Measurements from ENCODE around the gene ST3GAL6. TPM values are rescaled to one million over a fixed set of nuclear protein-coding genes. Genes with fewer than 3 reads are reported as not detected.

ST3GAL6 gene
- total and polyA plus RNA-seq, 9 of the 15 experiments (the other 6 are each of a cell fraction or from before 2014, with no cell fraction given): 0.14 TPM; not detected in 8

DNA sequence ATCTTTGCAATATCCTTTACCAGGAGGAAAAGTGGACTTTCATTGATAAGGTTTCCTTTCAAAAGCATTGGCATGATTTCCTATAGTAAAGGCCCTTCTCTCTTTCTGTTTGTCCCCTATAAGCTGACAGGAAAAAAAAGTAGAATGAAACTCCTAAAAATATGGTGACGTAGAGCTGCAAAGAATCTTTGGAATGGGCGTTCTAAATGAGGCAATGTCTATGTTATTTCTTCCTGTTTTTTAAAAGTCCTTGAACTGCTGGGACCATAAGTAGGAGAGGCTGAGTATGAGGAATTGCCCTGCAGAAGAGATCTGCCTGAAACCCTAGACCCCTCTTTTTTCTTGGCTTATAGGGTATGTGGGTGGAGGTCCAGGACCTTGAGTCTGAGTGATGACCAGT, 17.2 kb downstream of the ST3GAL6 start:
- intact Hi-C loops (cut with micrococcal nuclease): no loop called here

More for the DNA sequence above, 17.2 kb downstream of the ST3GAL6 start:
- Histone ChIP-seq H3K27me3 (ENCODE audit: control insufficient read depth in 2 of 2, insufficient read depth in 2 of 2, low read length in 2 of 2) (peaks cover 0 to 3% of the 10 kb centered on the region in 2 experiments; a peak in 1 of 5 replicates), H3K4me2 (ENCODE audit: insufficient read depth, low read length) (no peak overlapping the region), H3K27ac (ENCODE audit: extremely low read depth, low read depth, low read length) (no peak overlapping the region), H3K79me2 (ENCODE audit: control insufficient read depth, insufficient read depth, low read length) (no peaks in the 10 kb centered on the region), H3K9me1 (ENCODE audit: control insufficient read depth, insufficient read depth, low read length) (no peaks in the 10 kb centered on the region), H3K4me1 (replicated peaks in 1 of 2; ENCODE audit: control insufficient read depth in 2 of 2, insufficient read depth in 2 of 2, low read length in 2 of 2) (no peaks in the 10 kb centered on the region), H3K9me3 (replicated peaks; ENCODE audit: control insufficient read depth, insufficient read depth, low read depth, low read length) (no peaks in the 10 kb centered on the region), H2AFZ (ENCODE audit: low read depth, low read length) (no peak overlapping the region), H3K4me3 (no peak overlapping the region), H3K36me3 (ENCODE audit: control insufficient read depth, insufficient read depth, low read length) (no peaks in the 10 kb centered on the region), H3K9ac (ENCODE audit: insufficient read depth in 1 of 2, low read depth in 2 of 2, low read length in 2 of 2) (no peak overlapping the region), H4K20me1 (replicated peaks; ENCODE audit: control insufficient read depth, insufficient read depth, low read length) (no peaks in the 10 kb centered on the region)
- WGBS (ENCODE audit: insufficient coverage, low coverage, missing lambda C conversion rate): 0% methylated on average over 1 of the region's 2 CpGs
- DNase-seq (ENCODE audit: extremely low read depth in 1 of 4, low spot score in 3 of 4): no peak
- ChIA-PET CTCF (ENCODE audit: low intra/inter-chr PET ratio) (no interaction called here), POLR2A (no interaction called here)
- no TSS peak for BruUV-seq (replicated peaks)
- no peak for FAIRE-seq
- in situ Hi-C loops (cut with MboI): no loop called here
- ATAC-seq: no peak
- TF ChIP-seq HEY1 (CRISPR knock-in tag; IDR thresholded peaks at IDR 0.05; ENCODE audit: borderline replicate concordance): no peak
- TF ChIP-seq SRSF1 (IDR thresholded peaks at IDR 0.05; ENCODE audit: low read depth, low read length): no peak
- no peak for TF ChIP-seq SRSF7 (optimal IDR thresholded peaks at IDR 0.05; ENCODE audit: low read depth, low read length)
- TF ChIP-seq TBP (optimal IDR thresholded peaks at IDR 0.05; ENCODE audit: low read depth, low read length): no peak
- TF ChIP-seq MED1 (CRISPR knock-in tag; IDR thresholded peaks at IDR 0.05; ENCODE audit: borderline replicate concordance): no peak
- TF ChIP-seq MLX (CRISPR knock-in tag; conservative IDR thresholded peaks at IDR 0.05): no peak
- TF ChIP-seq, protein P1, sequence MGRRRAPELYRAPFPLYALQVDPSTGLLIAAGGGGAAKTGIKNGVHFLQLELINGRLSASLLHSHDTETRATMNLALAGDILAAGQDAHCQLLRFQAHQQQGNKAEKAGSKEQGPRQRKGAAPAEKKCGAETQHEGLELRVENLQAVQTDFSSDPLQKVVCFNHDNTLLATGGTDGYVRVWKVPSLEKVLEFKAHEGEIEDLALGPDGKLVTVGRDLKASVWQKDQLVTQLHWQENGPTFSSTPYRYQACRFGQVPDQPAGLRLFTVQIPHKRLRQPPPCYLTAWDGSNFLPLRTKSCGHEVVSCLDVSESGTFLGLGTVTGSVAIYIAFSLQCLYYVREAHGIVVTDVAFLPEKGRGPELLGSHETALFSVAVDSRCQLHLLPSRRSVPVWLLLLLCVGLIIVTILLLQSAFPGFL (CRISPR knock-in tag; IDR thresholded peaks at IDR 0.05): no peak
- TF ChIP-seq ZBTB5 (IDR thresholded peaks at IDR 0.05): no peak
- no peak for TF ChIP-seq E2F3 (CRISPR knock-in tag; IDR thresholded peaks at IDR 0.05)
- TF ChIP-seq NBN (IDR thresholded peaks at IDR 0.05; ENCODE audit: low read depth): no peak
- no peak for TF ChIP-seq TRIM24 (IDR thresholded peaks at IDR 0.05)
- TF ChIP-seq ATF1 (CRISPR knock-in tag; IDR thresholded peaks at IDR 0.05): no peak
- TF ChIP-seq ATF1 (tag; IDR thresholded peaks at IDR 0.05): no peak
- TF ChIP-seq, protein P2, sequence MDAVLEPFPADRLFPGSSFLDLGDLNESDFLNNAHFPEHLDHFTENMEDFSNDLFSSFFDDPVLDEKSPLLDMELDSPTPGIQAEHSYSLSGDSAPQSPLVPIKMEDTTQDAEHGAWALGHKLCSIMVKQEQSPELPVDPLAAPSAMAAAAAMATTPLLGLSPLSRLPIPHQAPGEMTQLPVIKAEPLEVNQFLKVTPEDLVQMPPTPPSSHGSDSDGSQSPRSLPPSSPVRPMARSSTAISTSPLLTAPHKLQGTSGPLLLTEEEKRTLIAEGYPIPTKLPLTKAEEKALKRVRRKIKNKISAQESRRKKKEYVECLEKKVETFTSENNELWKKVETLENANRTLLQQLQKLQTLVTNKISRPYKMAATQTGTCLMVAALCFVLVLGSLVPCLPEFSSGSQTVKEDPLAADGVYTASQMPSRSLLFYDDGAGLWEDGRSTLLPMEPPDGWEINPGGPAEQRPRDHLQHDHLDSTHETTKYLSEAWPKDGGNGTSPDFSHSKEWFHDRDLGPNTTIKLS (IDR thresholded peaks at IDR 0.05; ENCODE audit: borderline replicate concordance, low read depth): no peak
- TF ChIP-seq ZNF212 (CRISPR knock-in tag; IDR thresholded peaks at IDR 0.05): no peak
- TF ChIP-seq NRF1 (conservative IDR thresholded peaks at IDR 0.05 in 1 of 2, IDR thresholded peaks at IDR 0.05 in 1 of 2): no peak
- no peak for TF ChIP-seq ZNF143 (CRISPR knock-in tag; IDR thresholded peaks at IDR 0.05)
- TF ChIP-seq, protein P3, sequence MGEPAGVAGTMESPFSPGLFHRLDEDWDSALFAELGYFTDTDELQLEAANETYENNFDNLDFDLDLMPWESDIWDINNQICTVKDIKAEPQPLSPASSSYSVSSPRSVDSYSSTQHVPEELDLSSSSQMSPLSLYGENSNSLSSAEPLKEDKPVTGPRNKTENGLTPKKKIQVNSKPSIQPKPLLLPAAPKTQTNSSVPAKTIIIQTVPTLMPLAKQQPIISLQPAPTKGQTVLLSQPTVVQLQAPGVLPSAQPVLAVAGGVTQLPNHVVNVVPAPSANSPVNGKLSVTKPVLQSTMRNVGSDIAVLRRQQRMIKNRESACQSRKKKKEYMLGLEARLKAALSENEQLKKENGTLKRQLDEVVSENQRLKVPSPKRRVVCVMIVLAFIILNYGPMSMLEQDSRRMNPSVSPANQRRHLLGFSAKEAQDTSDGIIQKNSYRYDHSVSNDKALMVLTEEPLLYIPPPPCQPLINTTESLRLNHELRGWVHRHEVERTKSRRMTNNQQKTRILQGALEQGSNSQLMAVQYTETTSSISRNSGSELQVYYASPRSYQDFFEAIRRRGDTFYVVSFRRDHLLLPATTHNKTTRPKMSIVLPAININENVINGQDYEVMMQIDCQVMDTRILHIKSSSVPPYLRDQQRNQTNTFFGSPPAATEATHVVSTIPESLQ (CRISPR knock-in tag; IDR thresholded peaks at IDR 0.05): no peak

All from K562 (cell line).